ENCODE results near the gene KRTAP5-2. TPM values are rescaled to one million over a fixed set of nuclear protein-coding genes. Genes with fewer than 3 reads are reported as not detected.

The KRTAP5-2 gene
- total RNA-seq, 2 experiments from 2014 or later: not detected

- Mint-ChIP-seq H3K27ac (no peak overlapping the region), H3K27me3 (peaks cover 49% of the 10 kb centered on the region), H3K4me3 (no peak overlapping the region), H3K4me1 (peaks cover 2% of the 10 kb centered on the region), H3K9me3 (no peaks in the 10 kb centered on the region), H3K36me3 (no peaks in the 10 kb centered on the region)
- DNase-seq: no peak
Measured at GRCh38 chr11:1548221-1549070, 49.6 kb downstream of the KRTAP5-2 start.

GRCh38 chr11:1547467-1548098 lies 50.5 kb downstream of the KRTAP5-2 start:
- no peak overlapping the region for H3K27ac Mint-ChIP-seq
- H3K27me3 Mint-ChIP-seq: peaks cover 45% of the 10 kb centered on the region
- H3K9me3 Mint-ChIP-seq: no peaks in the 10 kb centered on the region
- H3K4me1 Mint-ChIP-seq: peaks cover 2% of the 10 kb centered on the region
- H3K36me3 Mint-ChIP-seq: no peaks in the 10 kb centered on the region
- H3K4me3 Mint-ChIP-seq: peak overlapping the region; percentile 51
- DNase-seq: no peak

Other genes starting within 250 kb of the KRTAP5-2 start
- gene BRSK2, start 208.4 kb downstream of the KRTAP5-2 start, total RNA-seq: under 1 TPM; 0.46 to 0.97 TPM
- 10 to 100 TPM; 15.2 to 16.3 TPM for gene MOB2, start 111.5 kb downstream of the KRTAP5-2 start, total RNA-seq
- 1 to 10 TPM; 1.5 to 2.1 TPM for gene DUSP8, start 26.0 kb downstream of the KRTAP5-2 start, total RNA-seq
- gene KRTAP5-1, start 13.0 kb downstream of the KRTAP5-2 start, total RNA-seq: not detected
- not detected for gene KRTAP5-3, start 10.2 kb upstream of the KRTAP5-2 start, total RNA-seq
- not detected for gene KRTAP5-4, start 23.8 kb upstream of the KRTAP5-2 start, total RNA-seq
- gene KRTAP5-5, start 31.5 kb upstream of the KRTAP5-2 start, total RNA-seq: not detected
- gene KRTAP5-6, start 98.9 kb upstream of the KRTAP5-2 start, total RNA-seq: not detected
- not detected for gene IFITM10, start 152.3 kb upstream of the KRTAP5-2 start, total RNA-seq
- 10 to 100 TPM; 40.9 to 43.0 TPM for gene CTSD, start 165.6 kb upstream of the KRTAP5-2 start, total RNA-seq
- not detected for gene SYT8, start 236.7 kb upstream of the KRTAP5-2 start, total RNA-seq
- under 1 TPM in 1 of 2 experiments, not detected in 1; 0.31 TPM for gene TNNI2, start 240.7 kb upstream of the KRTAP5-2 start, total RNA-seq